HS-5 (cell line): ENCODE measurements around the gene ACSS1.

Experiments
- DNase-seq: peaks from one replicate; pipeline ENCODE4 v3.0.0-alpha.2; 2012; ENCODE audit warnings: low read depth

Gene ACSS1

GRCh38 chr20:25058051-25058846 is at the start of gene ACSS1:
Gene ACSS1, minus strand, starts transcription at chr20:25058139. Its CDS starts 37 bp downstream, at chr20:25058102.
- DNase-seq = no peak

GRCh38 chr20:25103526-25103925 is 45.6 kb upstream of the ACSS1 start:
- no peak for DNase-seq

GRCh38 chr20:25100914-25101313 is 43.0 kb upstream of the ACSS1 start:
- DNase-seq = no peak

GRCh38 chr20:25099601-25100140 is 41.7 kb upstream of the ACSS1 start:
- no peak for DNase-seq

- no peak for DNase-seq
These were observed 39.6 kb upstream of the ACSS1 start for GRCh38 chr20:25097498-25097897.

- no peak for DNase-seq
These were observed 32.8 kb upstream of the ACSS1 start for GRCh38 chr20:25090492-25091429.

- no peak for DNase-seq
These were observed 31.7 kb upstream of the ACSS1 start for GRCh38 chr20:25089662-25090061.

GRCh38 chr20:25089096-25089495 is 31.2 kb upstream of the ACSS1 start:
- no peak for DNase-seq

- DNase-seq = no peak
These were observed 30.3 kb upstream of the ACSS1 start for GRCh38 chr20:25088267-25088666.

- DNase-seq = no peak
These were observed 29.4 kb upstream of the ACSS1 start for GRCh38 chr20:25087186-25087929.

- DNase-seq = no peak
These were observed 28.0 kb upstream of the ACSS1 start for GRCh38 chr20:25085756-25086495.

GRCh38 chr20:25084626-25085187 is 26.8 kb upstream of the ACSS1 start:
- no peak for DNase-seq

GRCh38 chr20:25083773-25084625 is 26.1 kb upstream of the ACSS1 start:
- DNase-seq = no peak

- no peak for DNase-seq
These were observed 25.3 kb upstream of the ACSS1 start for GRCh38 chr20:25083141-25083772.

- no peak for DNase-seq
These were observed 24.5 kb upstream of the ACSS1 start for GRCh38 chr20:25082498-25082873.

- DNase-seq = no peak
These were observed 24.0 kb upstream of the ACSS1 start, which contains the start of gene VSX1 for GRCh38 chr20:25081730-25082497. Gene VSX1, minus strand, starts transcription at chr20:25082141. Its CDS starts 45 bp downstream, at chr20:25082096.

GRCh38 chr20:25081065-25081729 is 23.3 kb upstream of the ACSS1 start:
- DNase-seq = no peak

- DNase-seq = no peak
These were observed 21.2 kb upstream of the ACSS1 start for GRCh38 chr20:25079171-25079570.
